A673 (cell line): ENCODE measurements around the gene TCEAL7. TPM values are rescaled to one million over a fixed set of nuclear protein-coding genes. Genes with fewer than 3 reads are reported as not detected.

ENCODE experiments used
- BruUV-seq: library from RNA; stranded (reverse); fragments of 400-500 nt; replicated peaks from 2 replicates; lab custom pipeline; 2021; lab: Mats Ljungman, UMichigan
- CTCF ChIA-PET: fragments of 300-600 bp; sonication (Branson Sonifier 250); formaldehyde crosslinking; loops from one replicate; lab custom pipeline; 2022; ENCODE audit warnings: antibody characterized with exemption; lab: Charles Lee
- POLR2A ChIA-PET: fragments of 300-600 bp; sonication (Branson Sonifier 250); formaldehyde crosslinking; loops from one replicate; lab custom pipeline; 2022; ENCODE audit warnings: antibody characterized with exemption; ENCODE audit not compliant: low non-redundant PET; lab: Charles Lee
- DNase-seq: peaks from one replicate; pipeline ENCODE4 v3.0.0-alpha.2; 2015; ENCODE audit warnings: low spot score
- H3K27ac ChIP-seq: fragments of 200-600 bp; sonication (generic); 2 replicates; pipeline ENCODE4 v1.5.1; 2016; ENCODE audit warnings: mixed run types, low read depth, mild to moderate bottlenecking, mixed read lengths, antibody characterized with exemption, low read length; ENCODE audit not compliant: poor library complexity, severe bottlenecking
- H3K27me3 ChIP-seq: fragments of 200-600 bp; sonication (generic); replicated peaks from 2 replicates; pipeline ENCODE4 v1.6.1; 2017; ENCODE audit warnings: mixed run types, low read depth, mild to moderate bottlenecking, mixed read lengths, antibody characterized with exemption, low read length; ENCODE audit not compliant: insufficient read depth, poor library complexity
- H3K36me3 ChIP-seq: fragments of 200-600 bp; sonication (generic); 2 replicates; pipeline ENCODE4 v1.6.1; 2016; ENCODE audit warnings: mixed run types, mild to moderate bottlenecking, mixed read lengths, antibody characterized with exemption, low read length; ENCODE audit not compliant: insufficient read depth, poor library complexity, severe bottlenecking
- H3K4me1 ChIP-seq: fragments of 200-600 bp; sonication (generic); 2 replicates; pipeline ENCODE4 v1.6.1; 2017; ENCODE audit warnings: mixed run types, mild to moderate bottlenecking, mixed read lengths, antibody characterized with exemption, low read length; ENCODE audit not compliant: insufficient read depth, poor library complexity, severe bottlenecking
- H3K4me3 ChIP-seq: fragments of 200-600 bp; sonication (generic); 2 replicates; pipeline ENCODE4 v1.5.1; 2016; ENCODE audit warnings: low read depth, mixed run types, mild to moderate bottlenecking, mixed read lengths, low read length; ENCODE audit not compliant: poor library complexity, severe bottlenecking
- H3K9me3 ChIP-seq: fragments of 200-600 bp; sonication (generic); 2 replicates; pipeline ENCODE4 v1.6.1; 2016; ENCODE audit warnings: mixed run types, low read depth, mild to moderate bottlenecking, mixed read lengths, antibody characterized with exemption, low read length; ENCODE audit not compliant: poor library complexity, severe bottlenecking
- CTCF ChIP-seq: fragments of 300-800, 200-600 bp; sonication (generic); conservative IDR thresholded peaks from 2 replicates; pipeline ENCODE4 v1.5.1; 2017; ENCODE audit warnings: low read depth, mild to moderate bottlenecking, antibody characterized with exemption, low read length, moderate library complexity, mixed read lengths
- EZH2 ChIP-seq: fragments of 200-600 bp; sonication (generic); IDR thresholded peaks from 2 replicates; pipeline ENCODE4 v1.6.1; 2017; ENCODE audit warnings: borderline replicate concordance, low read depth, mild to moderate bottlenecking, mixed read lengths, antibody characterized with exemption, low read length; ENCODE audit not compliant: poor library complexity, severe bottlenecking
- intact Hi-C: fragments of 100-400 bp; cut with micrococcal nuclease; formaldehyde crosslinking; loops from one replicate; pipeline ENCODE4 v1.10.0; 2022; ENCODE audit not compliant: unreplicated experiment
- total RNA-seq: library from RNA; stranded (reverse); gene quantifications from 2 replicates; pipeline ENCODE4 v1.2.3, GENCODE V29; 2021

The TCEAL7 gene
- total RNA-seq, 1 experiment from 2014 or later: not detected

- no peak overlapping the region for H3K27ac ChIP-seq
- H3K27me3 ChIP-seq: no peaks in the 10 kb centered on the region
- intact Hi-C loops: no loop called here
- no peak for TF ChIP-seq CTCF
- TF ChIP-seq EZH2: no peak
- DNase-seq: no peak
- no peaks in the 10 kb centered on the region for H3K4me1 ChIP-seq
- POLR2A ChIA-PET: no interaction called here
- CTCF ChIA-PET: no interaction called here
- H3K36me3 ChIP-seq: peaks cover 5% of the 10 kb centered on the region
- no peak overlapping the region for H3K4me3 ChIP-seq
- H3K9me3 ChIP-seq: no peaks in the 10 kb centered on the region
- BruUV-seq: no TSS peak
Measured at GRCh38 chrX:103360916-103361315, 30.9 kb downstream of the TCEAL7 start.

GRCh38 chrX:103361798-103362197 is 31.8 kb downstream of the TCEAL7 start:
- no peak for DNase-seq
- TF ChIP-seq CTCF (no peak), EZH2 (no peak)
- H3K9me3 ChIP-seq: no peaks in the 10 kb centered on the region
- ChIA-PET CTCF (no interaction called here), POLR2A (no interaction called here)
- no peaks in the 10 kb centered on the region for H3K27me3 ChIP-seq
- no TSS peak for BruUV-seq
- peaks cover 5% of the 10 kb centered on the region for H3K36me3 ChIP-seq
- intact Hi-C loops: no loop called here
- H3K27ac ChIP-seq: no peak overlapping the region
- H3K4me1 ChIP-seq: no peaks in the 10 kb centered on the region
- H3K4me3 ChIP-seq: no peak overlapping the region

GRCh38 chrX:103362474-103362873 is 32.4 kb downstream of the TCEAL7 start:
- BruUV-seq: no TSS peak
- CTCF ChIA-PET: no interaction called here

More at GRCh38 chrX:103362474-103362873, 32.4 kb downstream of the TCEAL7 start:
- POLR2A ChIA-PET: no interaction called here
- Histone ChIP-seq H3K4me3 (no peak overlapping the region), H3K4me1 (no peaks in the 10 kb centered on the region), H3K27ac (no peak overlapping the region), H3K36me3 (peaks cover 5% of the 10 kb centered on the region), H3K9me3 (no peaks in the 10 kb centered on the region), H3K27me3 (no peaks in the 10 kb centered on the region)
- DNase-seq: no peak
- intact Hi-C loops: no loop called here
- TF ChIP-seq CTCF (no peak), EZH2 (no peak)
